ENCODE results near the gene DCC. TPM values are rescaled to one million over a fixed set of nuclear protein-coding genes. Genes with fewer than 3 reads are reported as not detected.

Gene DCC
- total RNA-seq, 4 donors from 2014 or later = 0.27 to 2.5 TPM; not detected in 2

GRCh38 chr18:53115876-53116585, 776.0 kb downstream of the DCC start:
- H3K27me3 ChIP-seq = no peaks in the 10 kb centered on the region
- no peak overlapping the region for H3K4me3 ChIP-seq
- 59 to 61% methylated on average over 6 to 10 of the region's 10 CpGs for WGBS, 2 donors (ENCODE audit: low coverage in 1 of 2)
- no peaks in the 10 kb centered on the region for H3K4me1 ChIP-seq
- intact Hi-C loops (cut with DNase I; ENCODE audit: low total_unique reads) = no loop called here
- TF ChIP-seq POLR2AphosphoS5 (IDR thresholded peaks at IDR 0.05) = no peak
- no peak for TF ChIP-seq POLR2A (IDR thresholded peaks at IDR 0.05)
- TF ChIP-seq, protein P1, sequence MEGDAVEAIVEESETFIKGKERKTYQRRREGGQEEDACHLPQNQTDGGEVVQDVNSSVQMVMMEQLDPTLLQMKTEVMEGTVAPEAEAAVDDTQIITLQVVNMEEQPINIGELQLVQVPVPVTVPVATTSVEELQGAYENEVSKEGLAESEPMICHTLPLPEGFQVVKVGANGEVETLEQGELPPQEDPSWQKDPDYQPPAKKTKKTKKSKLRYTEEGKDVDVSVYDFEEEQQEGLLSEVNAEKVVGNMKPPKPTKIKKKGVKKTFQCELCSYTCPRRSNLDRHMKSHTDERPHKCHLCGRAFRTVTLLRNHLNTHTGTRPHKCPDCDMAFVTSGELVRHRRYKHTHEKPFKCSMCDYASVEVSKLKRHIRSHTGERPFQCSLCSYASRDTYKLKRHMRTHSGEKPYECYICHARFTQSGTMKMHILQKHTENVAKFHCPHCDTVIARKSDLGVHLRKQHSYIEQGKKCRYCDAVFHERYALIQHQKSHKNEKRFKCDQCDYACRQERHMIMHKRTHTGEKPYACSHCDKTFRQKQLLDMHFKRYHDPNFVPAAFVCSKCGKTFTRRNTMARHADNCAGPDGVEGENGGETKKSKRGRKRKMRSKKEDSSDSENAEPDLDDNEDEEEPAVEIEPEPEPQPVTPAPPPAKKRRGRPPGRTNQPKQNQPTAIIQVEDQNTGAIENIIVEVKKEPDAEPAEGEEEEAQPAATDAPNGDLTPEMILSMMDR (IDR thresholded peaks at IDR 0.05) = no peak
- no peak for TF ChIP-seq EP300 (IDR thresholded peaks at IDR 0.05; ENCODE audit: low read depth)
- H3K9me3 ChIP-seq = no peaks in the 10 kb centered on the region
- no peak overlapping the region for H3K27ac ChIP-seq
- no peak for DNase-seq
- no peaks in the 10 kb centered on the region for H3K36me3 ChIP-seq
- in situ Hi-C loops (cut with MboI; ENCODE audit: low pct_ligation_motif_present in 1 of 4, low pct_unique_long_range_greater_than_20kb in 1 of 4, low sequenced_read_pairs in 3 of 4) = no loop called here

GRCh38 chr18:53117851-53118250, 777.9 kb downstream of the DCC start:
- no peak overlapping the region for H3K4me3 ChIP-seq
- TF ChIP-seq POLR2A (IDR thresholded peaks at IDR 0.05) = no peak
- no peak for TF ChIP-seq EP300 (IDR thresholded peaks at IDR 0.05; ENCODE audit: low read depth)
- TF ChIP-seq POLR2AphosphoS5 (IDR thresholded peaks at IDR 0.05) = no peak
- TF ChIP-seq, protein P1 (IDR thresholded peaks at IDR 0.05) = no peak
- WGBS, 2 donors (ENCODE audit: low coverage in 1 of 2) = 49 to 67% methylated on average over 2 to 3 of the region's 3 CpGs
- H3K9me3 ChIP-seq = no peaks in the 10 kb centered on the region
- H3K4me1 ChIP-seq = no peaks in the 10 kb centered on the region
- intact Hi-C loops (cut with DNase I; ENCODE audit: low total_unique reads) = no loop called here
- no peak overlapping the region for H3K27ac ChIP-seq
- in situ Hi-C loops (cut with MboI; ENCODE audit: low pct_ligation_motif_present in 1 of 4, low pct_unique_long_range_greater_than_20kb in 1 of 4, low sequenced_read_pairs in 3 of 4) = no loop called here
- DNase-seq = no peak
- no peaks in the 10 kb centered on the region for H3K27me3 ChIP-seq
- H3K36me3 ChIP-seq = no peaks in the 10 kb centered on the region

DNA sequence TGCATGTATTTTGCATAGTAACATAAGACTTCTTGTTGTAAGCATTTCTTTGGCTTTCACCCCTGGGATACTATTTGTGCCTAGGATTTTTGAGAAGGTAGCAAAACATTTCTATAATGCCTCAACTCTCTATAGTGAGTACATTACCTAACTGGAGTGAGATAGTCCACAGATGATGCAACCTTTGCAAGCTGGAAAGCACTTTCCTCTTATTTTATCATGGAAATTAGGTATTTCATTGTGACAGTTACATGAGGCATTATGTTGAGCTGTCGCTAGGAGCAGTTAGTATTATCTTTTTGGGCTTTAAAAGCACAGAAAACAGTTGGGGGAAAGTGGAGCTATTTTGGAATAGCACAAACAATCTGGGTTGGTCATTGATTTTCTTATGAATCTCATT, 786.2 kb downstream of the DCC start:
- Histone ChIP-seq H3K4me3 (no peak overlapping the region), H3K27me3 (no peaks in the 10 kb centered on the region), H3K36me3 (no peaks in the 10 kb centered on the region), H3K9me3 (no peaks in the 10 kb centered on the region), H3K27ac (no peak overlapping the region), H3K4me1 (no peaks in the 10 kb centered on the region)
- intact Hi-C loops (cut with DNase I; ENCODE audit: low total_unique reads) = no loop called here
- no peak for DNase-seq
- in situ Hi-C loops (cut with MboI; ENCODE audit: low pct_ligation_motif_present in 1 of 4, low pct_unique_long_range_greater_than_20kb in 1 of 4, low sequenced_read_pairs in 3 of 4) = no loop called here
- WGBS, 2 donors (ENCODE audit: low coverage in 1 of 2) = 63 to 78% methylated on average over 1 of the region's 1 CpG
- no peak for TF ChIP-seq EP300 (IDR thresholded peaks at IDR 0.05; ENCODE audit: low read depth)
- TF ChIP-seq, protein P1 (IDR thresholded peaks at IDR 0.05) = no peak
- TF ChIP-seq POLR2A (IDR thresholded peaks at IDR 0.05) = no peak
- no peak for TF ChIP-seq POLR2AphosphoS5 (IDR thresholded peaks at IDR 0.05)

- WGBS, 2 donors (ENCODE audit: low coverage in 1 of 2) = 85 to 89% methylated on average over 1 of the region's 1 CpG
- TF ChIP-seq, protein P1 (IDR thresholded peaks at IDR 0.05) = no peak
- no peak for TF ChIP-seq POLR2AphosphoS5 (IDR thresholded peaks at IDR 0.05)
- no peak for TF ChIP-seq POLR2A (IDR thresholded peaks at IDR 0.05)
- TF ChIP-seq EP300 (IDR thresholded peaks at IDR 0.05; ENCODE audit: low read depth) = no peak
- intact Hi-C loops (cut with DNase I; ENCODE audit: low total_unique reads) = no loop called here
Observed at GRCh38 chr18:53131001-53131400, 791.0 kb downstream of the DCC start.

More at GRCh38 chr18:53131001-53131400, 791.0 kb downstream of the DCC start:
- no peaks in the 10 kb centered on the region for H3K27me3 ChIP-seq
- in situ Hi-C loops (cut with MboI; ENCODE audit: low pct_ligation_motif_present in 1 of 4, low pct_unique_long_range_greater_than_20kb in 1 of 4, low sequenced_read_pairs in 3 of 4) = no loop called here
- H3K4me3 ChIP-seq = no peak overlapping the region
- DNase-seq = no peak
- H3K36me3 ChIP-seq = no peaks in the 10 kb centered on the region
- no peaks in the 10 kb centered on the region for H3K9me3 ChIP-seq
- H3K4me1 ChIP-seq = no peaks in the 10 kb centered on the region
- H3K27ac ChIP-seq = no peak overlapping the region

Measured in transverse colon (tissue), 4 donors.